GM12875 (cell line): ENCODE results near the gene MEIS1.

Experiments
- H3K4me3 ChIP-seq: one replicate; pipeline ENCODE4 v1.5.1; 2011; ENCODE audit warnings: low read depth, low read length, control low read depth
- TF ChIP-seq, protein P1 (sequence below): IDR thresholded peaks from 2 replicates; pipeline ENCODE4 v1.5.1; 2011; ENCODE audit warnings: low read depth, mild to moderate bottlenecking, control low read depth, inconsistent platforms, low read length, moderate library complexity, borderline replicate concordance; ENCODE audit not compliant: insufficient read depth

MEIS1 gene

GRCh38 chr2:66579186-66580126 is 144.5 kb downstream of the MEIS1 start:
- TF ChIP-seq, protein P1, sequence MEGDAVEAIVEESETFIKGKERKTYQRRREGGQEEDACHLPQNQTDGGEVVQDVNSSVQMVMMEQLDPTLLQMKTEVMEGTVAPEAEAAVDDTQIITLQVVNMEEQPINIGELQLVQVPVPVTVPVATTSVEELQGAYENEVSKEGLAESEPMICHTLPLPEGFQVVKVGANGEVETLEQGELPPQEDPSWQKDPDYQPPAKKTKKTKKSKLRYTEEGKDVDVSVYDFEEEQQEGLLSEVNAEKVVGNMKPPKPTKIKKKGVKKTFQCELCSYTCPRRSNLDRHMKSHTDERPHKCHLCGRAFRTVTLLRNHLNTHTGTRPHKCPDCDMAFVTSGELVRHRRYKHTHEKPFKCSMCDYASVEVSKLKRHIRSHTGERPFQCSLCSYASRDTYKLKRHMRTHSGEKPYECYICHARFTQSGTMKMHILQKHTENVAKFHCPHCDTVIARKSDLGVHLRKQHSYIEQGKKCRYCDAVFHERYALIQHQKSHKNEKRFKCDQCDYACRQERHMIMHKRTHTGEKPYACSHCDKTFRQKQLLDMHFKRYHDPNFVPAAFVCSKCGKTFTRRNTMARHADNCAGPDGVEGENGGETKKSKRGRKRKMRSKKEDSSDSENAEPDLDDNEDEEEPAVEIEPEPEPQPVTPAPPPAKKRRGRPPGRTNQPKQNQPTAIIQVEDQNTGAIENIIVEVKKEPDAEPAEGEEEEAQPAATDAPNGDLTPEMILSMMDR: no peak
- no peak overlapping the region for H3K4me3 ChIP-seq

DNA sequence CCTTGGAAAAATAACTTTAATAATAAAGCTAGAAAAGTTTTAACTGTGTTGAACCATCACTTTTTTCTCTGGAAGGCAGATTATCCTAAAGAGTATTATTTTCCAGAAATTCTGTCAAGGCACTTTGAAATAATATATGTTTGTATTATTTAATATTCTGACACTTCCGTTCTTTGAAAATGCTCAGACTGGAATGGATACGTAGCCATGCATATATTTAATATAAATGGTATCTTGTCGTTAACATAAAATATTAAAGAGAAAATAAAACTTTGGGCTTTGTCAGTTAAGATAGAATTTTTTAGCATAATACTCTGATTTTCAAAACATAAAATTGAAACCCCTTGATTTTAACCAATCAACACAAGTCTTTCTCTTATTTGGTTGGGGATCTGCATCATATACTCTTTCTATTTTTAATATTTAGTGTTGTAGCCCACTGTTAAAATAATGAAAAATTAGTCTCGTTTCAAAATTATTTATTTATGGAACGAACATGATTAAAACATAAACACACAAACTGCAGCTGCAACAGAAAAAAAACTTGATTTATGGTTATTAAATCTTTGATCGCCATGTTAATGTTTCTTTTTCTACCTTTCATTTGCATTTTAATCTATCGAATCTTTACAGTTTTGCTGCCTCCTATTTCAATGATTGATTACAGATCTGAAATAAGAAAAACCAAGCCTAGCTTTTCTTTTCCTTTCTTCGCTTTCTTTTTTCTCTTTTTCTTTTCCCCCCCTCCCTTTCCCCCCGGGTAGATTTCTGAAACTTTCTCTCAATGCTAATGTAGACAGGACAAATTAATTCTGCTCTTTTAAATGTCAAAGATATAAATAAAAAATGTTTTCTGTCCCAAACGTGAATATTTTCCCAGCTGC is 145.5 kb downstream of the MEIS1 start:
- H3K4me3 ChIP-seq: no peak overlapping the region
- TF ChIP-seq, protein P1: no peak

- no peak overlapping the region for H3K4me3 ChIP-seq
- TF ChIP-seq, protein P1: no peak
These were observed 146.6 kb downstream of the MEIS1 start for GRCh38 chr2:66581339-66582103.

- TF ChIP-seq, protein P1: no peak
These were observed 147.4 kb downstream of the MEIS1 start for GRCh38 chr2:66582104-66582986.

GRCh38 chr2:66582987-66583880 is 148.3 kb downstream of the MEIS1 start:
- TF ChIP-seq, protein P1: no peak
- no peak overlapping the region for H3K4me3 ChIP-seq

More at GRCh38 chr2:66582104-66582986, 147.4 kb downstream of the MEIS1 start:
- no peak overlapping the region for H3K4me3 ChIP-seq
